SK-N-SH (cell line): ENCODE measurements around the gene COL4A4. TPM values are rescaled to one million over a fixed set of nuclear protein-coding genes. Genes with fewer than 3 reads are reported as not detected.
"Not testable (repeated sequence)": the region's sequence is repeated elsewhere in the genome, so short reads cannot be mapped to it uniquely, and the experiment has no call there.

Source experiments
- CTCF ChIA-PET: fragments of 300-600, 350-600 bp; formaldehyde crosslinking; extraction: SDS; loops from one replicate; lab custom pipeline; 2021; lab: Yijun Ruan, JAX
- POLR2A ChIA-PET: fragments of 350-600 bp; sonication (Branson Sonifier 250); formaldehyde crosslinking; extraction: SDS; loops from one replicate; lab custom pipeline; 2020; ENCODE audit warnings: antibody characterized with exemption, inconsistent platforms; lab: Yijun Ruan, JAX
- DNase-seq: peaks from one replicate; pipeline ENCODE4 v3.0.0; 2012
- H2AFZ ChIP-seq: fragments of 200-600 bp; sonication (generic); 2 replicates; pipeline ENCODE4 v1.8.1; 2016; ENCODE audit warnings: antibody characterized with exemption, mild to moderate bottlenecking, low read depth
- H3F3A ChIP-seq: fragments of 200-600 bp; sonication (generic); replicated peaks from 2 replicates; pipeline ENCODE3; 2016; ENCODE audit warnings: antibody characterized with exemption, mild to moderate bottlenecking; ENCODE audit not compliant: insufficient read depth
- H3K27ac ChIP-seq, 2 experiments: fragments of 200-500 bp in 1 of 2; fragments of 200-600 bp in 1 of 2; sonication (Bioruptor generic) in 1 of 2; sonication (generic), shearing (Covaris generic) in 1 of 2; 2 replicates each; pipeline versions ENCODE4 v1.5.1 to v1.6.1; 2014 to 2016; ENCODE audit warnings: low read depth in 2 of 2, inconsistent platforms in 1 of 2, low read length in 1 of 2, mild to moderate bottlenecking in 1 of 2, mixed read lengths in 1 of 2
- H3K27me3 ChIP-seq: fragments of 200-600 bp; sonication (generic), shearing (Covaris generic); 2 replicates; pipeline ENCODE4 v1.6.1; 2016; ENCODE audit warnings: mixed run types; ENCODE audit not compliant: insufficient read depth
- H3K36me3 ChIP-seq, 2 experiments: fragments of 200-500 bp in 1 of 2; fragments of 200-600 bp in 1 of 2; sonication (Bioruptor generic) in 1 of 2; sonication (generic) in 1 of 2; replicated peaks in 1 of 2; 2 replicates each; pipeline versions ENCODE3 to v1.5.1; 2014 to 2016; ENCODE audit warnings: low read length in 1 of 2, mild to moderate bottlenecking in 1 of 2; ENCODE audit not compliant: insufficient read depth in 2 of 2, control insufficient read depth in 1 of 2
- H3K4me1 ChIP-seq, 2 experiments: fragments of 200-500 bp in 1 of 2; fragments of 200-600 bp in 1 of 2; sonication (Bioruptor generic) in 1 of 2; sonication (generic), shearing (Covaris generic) in 1 of 2; 2 replicates each; pipeline versions ENCODE4 v1.5.1 to v1.6.1; 2014 to 2016; ENCODE audit warnings: low read depth in 1 of 2, low read length in 1 of 2, mixed run types in 1 of 2; ENCODE audit not compliant: insufficient read depth in 2 of 2, control insufficient read depth in 1 of 2
- H3K4me2 ChIP-seq: fragments of 200-600 bp; sonication (generic), shearing (Covaris generic); 2 replicates; pipeline ENCODE4 v1.6.1; 2017; ENCODE audit warnings: mixed run types
- H3K4me3 ChIP-seq, 2 experiments: fragments of 200-500 bp in 1 of 2; fragments of 200-600 bp in 1 of 2; sonication (Bioruptor generic) in 1 of 2; sonication (generic), shearing (Covaris generic) in 1 of 2; 2 replicates each; pipeline versions ENCODE4 v1.5.1 to v1.8.1; 2014 to 2016; ENCODE audit warnings: low read depth in 2 of 2, inconsistent platforms in 1 of 2, low read length in 1 of 2, mild to moderate bottlenecking in 1 of 2, mixed read lengths in 1 of 2, moderate library complexity in 1 of 2
- H3K79me2 ChIP-seq: fragments of 200-600 bp; sonication (generic); 2 replicates; pipeline ENCODE4 v1.8.1; 2017; ENCODE audit warnings: mild to moderate bottlenecking; ENCODE audit not compliant: insufficient read depth
- H3K9ac ChIP-seq: fragments of 200-600 bp; sonication (generic); 2 replicates; pipeline ENCODE4 v1.6.1; 2017; ENCODE audit warnings: mixed run types
- H3K9me2 ChIP-seq: fragments of 200-600 bp; sonication (generic); 2 replicates; pipeline ENCODE4 v1.6.1; 2017; ENCODE audit warnings: mixed run types
- H3K9me3 ChIP-seq: fragments of 200-600 bp; sonication (generic); 2 replicates; pipeline ENCODE4 v1.6.1; 2017; ENCODE audit warnings: mixed run types, mild to moderate bottlenecking, moderate library complexity
- H4K20me1 ChIP-seq: fragments of 200-600 bp; sonication (generic); 2 replicates; pipeline ENCODE4 v1.6.1; 2017; ENCODE audit warnings: mild to moderate bottlenecking, mixed run types; ENCODE audit not compliant: insufficient read depth
- CHD2 ChIP-seq: fragments of 150-350 bp; IDR thresholded peaks from 2 replicates; pipeline ENCODE4 v1.6.1; 2018; ENCODE audit warnings: low read length; ENCODE audit not compliant: partially characterized antibody
- EP300 ChIP-seq, 2 experiments: IDR thresholded peaks; 2 replicates each; pipeline versions ENCODE4 v1.4.0 to v1.6.1; 2012; ENCODE audit warnings: borderline replicate concordance in 1 of 2, low read depth in 1 of 2, low read length in 1 of 2
- FOXJ3 ChIP-seq: sonication (generic); formaldehyde crosslinking; IDR thresholded peaks from 2 replicates; pipeline ENCODE4 v1.5.1; 2020; ENCODE audit warnings: mild to moderate bottlenecking, missing genetic modification reagents
- GATA2 ChIP-seq: sonication (generic); formaldehyde crosslinking; IDR thresholded peaks from 2 replicates; pipeline ENCODE4 v1.5.0; 2020; ENCODE audit warnings: mild to moderate bottlenecking, missing genetic modification reagents
- IRF3 ChIP-seq: fragments of 150-350 bp; IDR thresholded peaks from 2 replicates; pipeline ENCODE4 v1.6.1; 2016; ENCODE audit warnings: mild to moderate bottlenecking, low read depth, low read length
- JUND ChIP-seq: IDR thresholded peaks from 2 replicates; pipeline ENCODE4 v1.4.0; 2012
- MXI1 ChIP-seq: IDR thresholded peaks from 2 replicates; pipeline ENCODE4 v1.6.1; 2012; ENCODE audit warnings: mild to moderate bottlenecking, low read depth, low read length, improper control_type of control experiment
- NRF1 ChIP-seq: IDR thresholded peaks from 2 replicates; pipeline ENCODE4 v1.6.1; 2012; ENCODE audit warnings: low read depth, mild to moderate bottlenecking, low read length
- PBX3 ChIP-seq: IDR thresholded peaks from 2 replicates; pipeline ENCODE4; 2012
- RAD21 ChIP-seq: IDR thresholded peaks from 2 replicates; pipeline ENCODE4 v1.6.1; 2012; ENCODE audit warnings: mild to moderate bottlenecking, low read length
- RCOR1 ChIP-seq: fragments of 150-350 bp; IDR thresholded peaks from 2 replicates; pipeline ENCODE4 v1.6.1; 2017; ENCODE audit warnings: antibody characterized with exemption, low read length
- RFX5 ChIP-seq: IDR thresholded peaks from 2 replicates; pipeline ENCODE4 v1.6.1; 2012; ENCODE audit warnings: mild to moderate bottlenecking, improper control_type of control experiment, low read length
- SIN3A ChIP-seq: IDR thresholded peaks from 2 replicates; pipeline ENCODE4 v1.6.1; 2012; ENCODE audit warnings: low read depth, mild to moderate bottlenecking, low read length, moderate library complexity, borderline replicate concordance
- SMC3 ChIP-seq: IDR thresholded peaks from 2 replicates; pipeline ENCODE4 v1.6.1; 2012; ENCODE audit warnings: low read depth, low read length, improper control_type of control experiment
- TCF12 ChIP-seq: IDR thresholded peaks from 2 replicates; pipeline ENCODE4 v1.4.0; 2012
- TEAD4 ChIP-seq: IDR thresholded peaks from 2 replicates; pipeline ENCODE4 v1.4.0; 2012; ENCODE audit warnings: mild to moderate bottlenecking, borderline replicate concordance; ENCODE audit not compliant: insufficient read depth
- USF2 ChIP-seq: fragments of 150-350 bp; IDR thresholded peaks from 2 replicates; pipeline ENCODE4 v1.6.1; 2017; ENCODE audit warnings: antibody characterized with exemption, low read length, low read depth, borderline replicate concordance
- YY1 ChIP-seq: IDR thresholded peaks from 2 replicates; pipeline ENCODE4 v1.4.0; 2012; ENCODE audit warnings: low read depth, mild to moderate bottlenecking
- WGBS: methylation state at CpG from one replicate; pipeline ENCODE4 v1.1.6; 2017; ENCODE audit warnings: low lambda C conversion rate; 5-methylcytosine and 5-hydroxymethylcytosine counted together
- polyA plus RNA-seq, 3 experiments: library from polyadenylated mRNA; depleted of rRNA; stranded (reverse); fragments of >200 nt; gene quantifications; 2 replicates each; pipeline ENCODE4 v1.2.3, GENCODE V29; 2012

COL4A4 gene
- polyA plus RNA-seq, 1 of the 3 experiments (the other 2 are of a cell fraction): not detected

- no peak overlapping the region for H3K9ac ChIP-seq
- no peaks in the 10 kb centered on the region for H3K79me2 ChIP-seq
- no peaks in the 10 kb centered on the region for H3K9me3 ChIP-seq
- H2AFZ ChIP-seq: no peak overlapping the region
- no peak overlapping the region for H3K27ac ChIP-seq
- whole genome bisulfite sequencing: 70% methylated on average over 12 of the region's 12 CpGs
- TF ChIP-seq MXI1: no peak
- no peak for TF ChIP-seq RFX5
- TF ChIP-seq PBX3: no peak
- no peak for TF ChIP-seq NRF1
- TF ChIP-seq RCOR1: no peak
- H3K9me2 ChIP-seq: no peaks in the 10 kb centered on the region
- H3K4me3 ChIP-seq: no peak overlapping the region
- DNase-seq: no peak
- ChIA-PET CTCF (no interaction called here), POLR2A (no interaction called here)
- H3K36me3 ChIP-seq: no peaks in the 10 kb centered on the region
- H3F3A ChIP-seq: no peaks in the 10 kb centered on the region
- peaks cover 0 to 2% of the 10 kb centered on the region in 2 experiments; a peak in 2 of 4 replicates for H3K4me1 ChIP-seq
- H3K4me2 ChIP-seq: no peak overlapping the region
- no peaks in the 10 kb centered on the region for H4K20me1 ChIP-seq
- H3K27me3 ChIP-seq: no peaks in the 10 kb centered on the region
Measured at GRCh38 chr2:227177592-227178336, 13.8 kb upstream of the COL4A4 start.

GRCh38 chr2:227171779-227172178, 7.8 kb upstream of the COL4A4 start:
- H4K20me1 ChIP-seq, DNase-seq, H3F3A ChIP-seq, H2AFZ ChIP-seq, H3K36me3 ChIP-seq, CTCF ChIA-PET, H3K27me3 ChIP-seq, POLR2A ChIA-PET, H3K27ac ChIP-seq, H3K4me1 ChIP-seq, H3K4me2 ChIP-seq, H3K79me2 ChIP-seq, H3K9ac ChIP-seq, H3K9me3 ChIP-seq, H3K4me3 ChIP-seq, H3K9me2 ChIP-seq: not testable (repeated sequence)
- 69% methylated on average over 11 of the region's 11 CpGs for WGBS

GRCh38 chr2:227164763-227165291, 822 bp upstream of the COL4A4 start:
- Histone ChIP-seq H3K9me2 (no peaks in the 10 kb centered on the region), H3K4me2 (peak overlapping the region; percentile 80), H3K27me3 (peaks cover 28% of the 10 kb centered on the region), H3K9me3 (no peaks in the 10 kb centered on the region), H3K9ac (no peak overlapping the region), H2AFZ (peak overlapping the region; percentile 41; the same call in 1 of the 2 replicates), H3K4me3 (peak overlapping the region; percentile 40 to 50; a peak in 3 of 4 replicates), H3K4me1 (peaks cover 0 to 12% of the 10 kb centered on the region in 2 experiments; a peak in 1 of 4 replicates), H3K27ac (no peak overlapping the region), H4K20me1 (no peaks in the 10 kb centered on the region), H3K36me3 (no peaks in the 10 kb centered on the region), H3K79me2 (no peaks in the 10 kb centered on the region), H3F3A (no peaks in the 10 kb centered on the region)
- DNase-seq: peak; percentile 28
- 3% methylated on average over 14 of the region's 38 CpGs for WGBS
- CTCF ChIA-PET: no interaction called here
- POLR2A ChIA-PET: no interaction called here
- TF ChIP-seq RFX5 (no peak), FOXJ3 (CRISPR knock-in tag) (no peak), NRF1 (no peak), PBX3 (no peak), JUND (no peak), TEAD4 (no peak), RAD21 (no peak), IRF3 (no peak), SMC3 (no peak), SIN3A (no peak), TCF12 (no peak), CHD2 (no peak), EP300 (IDR thresholded peaks at IDR 0.05; ENCODE audit: borderline replicate concordance in 1 of 2, low read depth in 1 of 2, low read length in 1 of 2) (no peak), GATA2 (CRISPR knock-in tag) (no peak), YY1 (no peak), USF2 (no peak)
